PFSK-1 (cell line): Measurements from ENCODE around the gene MRPS2.

Source experiments
- REST ChIP-seq, 2 experiments: IDR thresholded peaks; 2 replicates each; pipeline versions ENCODE4 v1.6.1 to v1.8.0; 2011 to 2012; ENCODE audit warnings: low read depth in 2 of 2, low read length in 2 of 2, control low read depth in 1 of 2, inconsistent platforms in 1 of 2, mild to moderate bottlenecking in 1 of 2, moderate library complexity in 1 of 2; ENCODE audit not compliant: insufficient read depth in 1 of 2
- SIN3A ChIP-seq: IDR thresholded peaks from 2 replicates; pipeline ENCODE4 v1.6.1; 2012; ENCODE audit warnings: mild to moderate bottlenecking, low read length, moderate library complexity, borderline replicate concordance; ENCODE audit not compliant: insufficient read depth

GRCh38 chr9:135498381-135499126, 1.9 kb upstream of the MRPS2 start:
- TF ChIP-seq SIN3A = no peak
- TF ChIP-seq REST (IDR thresholded peaks at IDR 0.05; ENCODE audit: insufficient read depth in 1 of 2, low read depth in 2 of 2, low read length in 2 of 2) = no peak
